ENCODE measurements around the gene TPPP.
"Not testable (repeated sequence)": the region's sequence is repeated elsewhere in the genome, so short reads cannot be mapped to it uniquely, and the experiment has no call there.

DNA sequence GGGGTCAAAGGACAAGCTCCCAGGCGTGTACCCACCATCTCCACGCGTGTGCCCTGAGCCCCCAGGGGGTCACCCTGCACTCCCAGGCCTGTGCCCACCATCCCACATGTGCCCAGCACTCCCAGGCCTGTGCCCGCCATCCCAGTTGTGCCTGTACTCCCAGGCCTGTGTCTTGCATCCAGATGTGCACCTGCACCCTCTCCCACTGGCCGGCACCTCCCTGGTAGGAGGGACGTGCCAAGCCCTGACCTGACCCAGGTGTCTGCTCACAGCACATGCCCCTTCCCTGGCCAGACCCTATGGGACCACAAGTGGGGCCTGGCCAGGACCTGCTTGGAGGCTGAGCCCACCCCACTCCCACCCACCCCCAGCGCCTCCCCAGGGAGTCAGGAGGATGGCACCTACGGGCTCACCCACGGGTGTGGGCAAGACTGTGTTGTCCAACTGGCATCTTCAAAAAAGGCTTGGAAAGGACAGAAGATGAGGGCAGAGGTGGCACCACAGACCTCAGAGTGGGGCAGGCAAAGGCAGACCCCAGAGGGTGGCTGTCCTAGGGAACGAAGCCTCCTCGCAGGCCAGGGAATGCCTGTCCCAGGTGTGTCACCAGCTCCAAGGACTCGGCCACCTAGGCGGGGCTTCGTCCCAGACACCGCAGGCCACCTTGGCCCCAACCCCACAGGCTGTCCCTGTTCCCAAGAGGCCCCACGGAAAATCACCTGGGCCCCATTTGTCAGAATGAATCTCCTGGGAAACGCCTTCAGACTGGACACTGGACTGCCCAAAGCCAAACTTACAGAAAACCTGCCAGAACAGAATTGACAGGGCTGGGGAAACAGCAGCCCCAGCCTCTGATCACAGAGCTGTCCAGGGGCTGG is 11.6 kb downstream of the TPPP start:
- TF ChIP-seq, protein P1, sequence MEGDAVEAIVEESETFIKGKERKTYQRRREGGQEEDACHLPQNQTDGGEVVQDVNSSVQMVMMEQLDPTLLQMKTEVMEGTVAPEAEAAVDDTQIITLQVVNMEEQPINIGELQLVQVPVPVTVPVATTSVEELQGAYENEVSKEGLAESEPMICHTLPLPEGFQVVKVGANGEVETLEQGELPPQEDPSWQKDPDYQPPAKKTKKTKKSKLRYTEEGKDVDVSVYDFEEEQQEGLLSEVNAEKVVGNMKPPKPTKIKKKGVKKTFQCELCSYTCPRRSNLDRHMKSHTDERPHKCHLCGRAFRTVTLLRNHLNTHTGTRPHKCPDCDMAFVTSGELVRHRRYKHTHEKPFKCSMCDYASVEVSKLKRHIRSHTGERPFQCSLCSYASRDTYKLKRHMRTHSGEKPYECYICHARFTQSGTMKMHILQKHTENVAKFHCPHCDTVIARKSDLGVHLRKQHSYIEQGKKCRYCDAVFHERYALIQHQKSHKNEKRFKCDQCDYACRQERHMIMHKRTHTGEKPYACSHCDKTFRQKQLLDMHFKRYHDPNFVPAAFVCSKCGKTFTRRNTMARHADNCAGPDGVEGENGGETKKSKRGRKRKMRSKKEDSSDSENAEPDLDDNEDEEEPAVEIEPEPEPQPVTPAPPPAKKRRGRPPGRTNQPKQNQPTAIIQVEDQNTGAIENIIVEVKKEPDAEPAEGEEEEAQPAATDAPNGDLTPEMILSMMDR (IDR thresholded peaks at IDR 0.05) = not testable (repeated sequence)
- TF ChIP-seq POLR2A, POLR2AphosphoS5, EP300 (IDR thresholded peaks at IDR 0.05): not testable (repeated sequence)
